GM18867 (cell line): ENCODE measurements around the gene ITIH4.

Source experiments
- ATAC-seq: cut with Tn5 transposase; IDR thresholded peaks from one replicate; pipeline ENCODE4 v1.9.1; 2021; ENCODE audit warnings: mild to moderate bottlenecking, moderate library complexity; ENCODE audit not compliant: unreplicated experiment

The ITIH4 gene

GRCh38 chr3:52830535-52831258 is at the start of gene ITIH4:
ITIH4 (minus strand) TSS chr3:52830672; CDS start chr3:52830642, 30 bp downstream.
- no peak for ATAC-seq

DNA sequence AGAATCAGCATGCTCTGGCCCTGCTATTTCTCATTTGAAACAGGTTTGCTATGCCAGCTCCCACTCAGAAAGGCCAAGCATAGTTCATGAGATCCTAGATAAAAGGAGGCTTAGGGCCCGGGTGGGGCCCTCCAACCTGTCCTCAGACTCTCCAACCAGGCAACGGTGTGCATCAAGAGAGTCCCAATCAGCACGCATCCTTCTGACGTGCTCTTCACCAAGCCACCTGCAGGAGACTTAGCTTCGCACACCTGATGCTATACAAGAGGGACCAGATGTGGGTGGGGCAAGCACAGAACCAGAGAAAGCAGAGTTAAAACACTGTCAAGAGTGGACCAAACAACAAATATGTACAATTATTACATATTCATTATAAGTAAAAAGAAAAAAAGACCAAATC is 49.6 kb upstream of the ITIH4 start:
- no peak for ATAC-seq

DNA sequence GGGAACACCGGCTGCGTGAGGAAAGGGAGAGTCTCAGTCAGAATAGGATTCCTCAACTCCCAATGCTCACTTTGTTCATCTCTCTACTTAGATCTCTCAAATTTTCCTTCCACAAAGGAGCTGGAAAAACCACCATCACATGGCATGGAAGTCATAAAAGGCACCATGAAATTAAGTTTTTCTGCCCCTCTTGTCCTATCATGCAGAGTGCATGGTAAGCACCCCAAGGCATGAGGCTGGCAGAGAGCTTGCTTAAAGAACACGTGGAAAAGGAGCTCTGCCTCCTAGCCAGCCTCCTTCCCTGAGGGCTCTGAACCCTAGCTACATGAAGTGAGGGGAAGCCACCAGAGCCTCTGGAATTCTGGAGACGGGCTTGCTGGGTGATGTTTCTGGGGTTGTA is 49.1 kb upstream of the ITIH4 start:
- no peak for ATAC-seq

DNA sequence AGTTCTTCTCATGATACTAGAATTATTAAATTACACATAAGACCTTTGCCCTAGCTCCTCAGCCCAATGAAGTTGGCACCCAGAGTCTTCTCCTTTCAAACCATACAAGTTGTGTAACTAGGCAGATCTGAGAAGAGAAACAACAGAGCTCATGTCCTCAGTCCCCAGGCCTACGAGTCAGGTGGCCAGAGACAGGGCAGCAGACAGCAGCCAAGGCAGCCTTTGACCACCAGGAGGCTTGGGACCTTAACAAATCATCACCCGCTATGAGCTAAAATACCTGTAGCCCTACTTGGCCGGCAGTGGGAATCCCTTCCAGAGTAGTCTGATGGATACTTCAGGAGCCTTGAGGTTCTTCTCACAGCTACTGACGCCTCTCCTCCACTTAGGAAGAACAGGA is 48.6 kb upstream of the ITIH4 start:
- ATAC-seq = no peak

- ATAC-seq = no peak
Measured at GRCh38 chr3:52877085-52877484, 46.6 kb upstream of the ITIH4 start.

DNA sequence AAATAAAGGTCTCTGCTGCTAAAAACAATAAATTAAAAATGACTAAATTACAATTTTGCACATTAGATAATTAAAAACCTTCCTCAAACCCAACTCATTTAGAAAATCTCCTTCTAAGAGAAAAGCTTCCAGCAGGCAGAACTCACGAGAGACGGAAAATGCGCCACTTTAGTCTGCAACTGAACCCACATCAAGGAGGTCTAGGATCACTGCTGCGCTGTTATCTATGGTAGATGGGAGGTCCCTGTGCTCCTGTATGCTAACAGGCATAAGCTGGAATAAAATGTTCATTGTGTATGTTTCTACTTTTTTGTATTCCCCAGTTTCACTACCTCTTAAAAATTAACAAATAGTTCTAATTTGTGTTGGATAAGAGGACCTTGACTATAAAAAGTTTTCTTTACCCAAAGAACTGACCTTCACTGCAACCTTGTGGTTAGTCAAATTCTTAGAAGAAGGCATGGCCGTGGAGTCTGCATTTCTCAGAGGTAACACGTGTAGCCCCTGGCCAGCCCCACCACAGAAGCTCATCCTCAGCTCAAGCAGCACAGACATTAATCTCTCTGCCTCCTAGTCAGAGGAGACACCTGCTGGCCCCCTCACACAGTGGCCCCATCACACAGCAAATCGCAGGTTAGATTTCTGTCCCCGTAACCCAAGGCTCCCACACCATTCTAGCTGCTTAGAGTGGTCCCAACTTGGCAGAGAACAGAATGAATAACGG is 44.6 kb upstream of the ITIH4 start:
- no peak for ATAC-seq

- ATAC-seq = no peak
Measured at GRCh38 chr3:52874160-52874701, 43.8 kb upstream of the ITIH4 start.

DNA sequence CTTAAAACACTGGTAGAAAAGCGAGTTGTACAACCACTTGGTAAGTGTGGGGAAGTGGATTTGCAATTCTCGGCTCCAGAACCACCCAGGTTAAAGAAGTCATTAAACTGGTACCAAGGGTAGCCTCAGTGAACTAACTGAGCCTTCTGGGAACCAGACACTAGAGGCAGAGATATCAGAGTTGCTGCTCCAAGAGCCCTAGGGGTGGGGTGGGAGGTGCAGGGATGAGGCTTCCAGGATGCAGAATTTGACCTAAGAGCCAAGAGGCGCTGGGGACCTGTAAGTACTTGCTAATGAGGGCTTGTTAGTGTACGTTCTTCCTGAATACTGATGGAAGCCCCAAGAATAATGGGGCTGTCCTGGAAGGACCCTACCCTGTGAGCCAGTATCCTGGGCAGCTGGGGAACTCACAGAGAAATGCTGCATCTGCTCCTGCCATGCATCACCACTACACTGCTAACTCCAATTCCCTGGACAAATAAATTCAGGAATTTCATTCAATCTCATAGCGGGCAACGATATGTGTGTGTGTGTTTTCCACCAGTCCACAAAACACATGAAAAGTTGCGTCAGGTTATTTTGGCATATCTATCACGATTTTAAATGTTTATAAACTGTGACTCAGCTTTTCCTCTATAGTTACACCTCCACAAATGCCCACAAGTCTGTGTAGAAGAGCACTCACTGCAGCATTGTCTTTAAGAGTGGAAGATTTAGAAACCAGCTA is 43.1 kb upstream of the ITIH4 start:
- no peak for ATAC-seq

DNA sequence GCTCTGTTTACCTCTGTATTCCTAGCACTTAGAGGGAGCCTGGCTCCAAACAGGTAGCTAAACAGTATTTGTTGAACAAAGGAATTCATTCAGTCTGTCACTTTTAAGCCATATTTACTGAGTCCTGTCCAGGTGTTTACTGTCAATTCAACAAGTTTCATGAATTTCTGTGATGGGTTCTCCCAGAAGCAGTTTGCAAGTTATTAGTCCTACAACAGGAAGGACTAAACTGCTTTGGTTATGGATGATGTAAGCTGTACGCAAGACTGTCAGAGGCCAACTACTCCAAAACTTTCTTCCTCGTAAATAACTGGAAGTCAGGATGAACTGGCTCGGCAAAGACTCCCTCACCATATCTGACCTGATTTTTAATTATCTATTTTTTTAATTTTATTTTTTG is 41.8 kb upstream of the ITIH4 start:
- ATAC-seq = no peak

DNA sequence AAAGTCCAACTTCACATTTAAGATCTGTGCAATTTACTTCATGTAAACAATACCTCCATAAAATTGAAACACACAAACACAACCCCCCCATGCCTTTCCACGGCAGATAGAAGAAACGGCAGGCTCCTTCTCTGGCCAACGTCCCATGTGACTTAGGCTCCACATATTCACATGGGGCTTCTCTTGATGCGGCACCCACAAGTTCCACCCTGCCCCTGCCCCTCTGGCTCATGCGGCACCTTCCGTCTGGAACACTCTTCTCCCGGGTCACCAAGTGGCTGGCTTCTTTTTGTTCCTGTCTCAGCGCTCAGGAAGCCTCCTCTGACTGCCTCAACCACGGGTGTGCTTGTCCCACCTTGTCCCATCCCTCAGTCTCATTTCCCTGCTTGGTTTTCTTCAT is 41.3 kb upstream of the ITIH4 start:
- no peak for ATAC-seq

DNA sequence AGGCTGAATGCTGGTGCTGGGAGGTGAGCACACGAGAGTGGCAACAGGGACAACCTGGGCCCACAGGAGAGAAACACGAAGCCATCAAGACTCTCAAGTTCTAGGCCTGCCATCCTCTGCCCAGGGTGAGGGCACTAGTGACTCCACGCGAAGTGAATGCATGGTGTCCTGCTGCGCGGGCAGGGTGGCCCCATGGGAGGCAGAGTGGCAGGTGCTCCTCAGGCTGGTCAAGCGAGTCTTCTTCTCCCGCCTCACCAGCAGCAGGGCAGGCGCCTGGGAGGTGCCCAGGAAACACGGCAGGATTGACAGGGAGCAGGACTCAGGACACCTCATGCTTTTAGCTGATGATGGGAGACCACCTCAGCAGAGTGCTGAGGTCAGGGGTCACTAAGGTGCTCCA is 40.0 kb upstream of the ITIH4 start:
- ATAC-seq = no peak

GRCh38 chr3:52866427-52866826 is 36.0 kb upstream of the ITIH4 start:
- ATAC-seq = no peak

- no peak for ATAC-seq
Measured at GRCh38 chr3:52865994-52866393, 35.5 kb upstream of the ITIH4 start.

GRCh38 chr3:52860424-52860768 is 29.9 kb upstream of the ITIH4 start:
- ATAC-seq = no peak

GRCh38 chr3:52859686-52860423 is 29.4 kb upstream of the ITIH4 start:
- no peak for ATAC-seq

DNA sequence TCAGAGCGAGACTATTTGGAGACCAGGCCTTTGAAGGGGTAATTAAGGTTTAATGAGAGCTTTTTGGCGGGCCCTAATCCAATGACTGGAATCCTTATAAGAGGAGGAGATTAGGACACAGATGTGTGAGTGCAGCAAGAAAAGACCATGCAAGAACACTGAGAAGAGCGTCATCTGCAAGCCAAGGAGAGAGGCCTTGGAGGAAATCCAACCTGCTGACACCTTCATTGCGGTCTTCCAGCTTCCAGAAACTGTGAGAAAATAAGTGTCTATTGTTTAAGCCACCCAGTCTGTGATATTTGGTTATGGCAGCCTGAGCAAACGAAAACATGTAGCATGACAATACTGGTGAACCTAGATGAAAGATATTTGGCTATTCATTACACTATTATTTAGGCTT is 27.4 kb upstream of the ITIH4 start:
- ATAC-seq = no peak

DNA sequence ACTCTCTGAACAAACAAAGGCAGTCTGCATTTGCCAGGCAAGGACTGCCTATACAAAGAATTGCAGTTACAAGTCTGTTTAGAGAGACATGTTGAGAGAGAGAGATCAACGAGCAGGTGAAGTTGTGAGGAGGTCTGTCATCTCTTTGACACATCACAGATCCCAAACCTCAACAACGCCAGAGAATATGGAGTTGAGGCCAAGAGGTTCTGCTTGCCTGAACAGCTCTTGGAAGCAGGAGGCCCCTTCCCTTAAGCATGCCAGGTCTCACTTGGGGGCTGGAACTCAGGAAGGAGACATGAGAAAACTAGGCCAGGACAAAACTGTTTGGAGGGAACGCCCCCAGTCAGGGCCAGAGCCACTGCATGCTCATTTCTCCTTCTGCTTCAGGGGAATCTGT is 26.7 kb upstream of the ITIH4 start:
- no peak for ATAC-seq

DNA sequence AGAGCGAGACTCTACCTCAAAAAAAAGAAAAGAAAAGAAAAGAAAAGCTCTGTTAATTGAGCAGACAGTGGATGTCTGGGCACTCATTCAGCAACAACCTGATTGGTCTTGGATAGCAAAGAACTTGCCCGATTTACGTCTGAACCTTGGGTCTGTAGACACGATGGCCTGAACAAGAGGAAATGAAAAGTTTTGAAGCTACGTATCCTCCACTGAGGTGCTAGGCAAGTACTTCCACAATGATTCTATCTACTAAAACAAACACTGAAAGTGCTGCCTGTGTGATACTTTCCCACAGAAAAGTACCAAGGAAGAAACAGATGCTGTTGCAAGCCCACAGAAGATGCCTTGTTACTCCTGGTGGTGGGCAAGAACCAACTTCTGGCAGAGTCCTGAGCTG is 26.2 kb upstream of the ITIH4 start:
- ATAC-seq = no peak

- ATAC-seq = no peak
Measured at GRCh38 chr3:52854013-52854412, 23.5 kb upstream of the ITIH4 start.

DNA sequence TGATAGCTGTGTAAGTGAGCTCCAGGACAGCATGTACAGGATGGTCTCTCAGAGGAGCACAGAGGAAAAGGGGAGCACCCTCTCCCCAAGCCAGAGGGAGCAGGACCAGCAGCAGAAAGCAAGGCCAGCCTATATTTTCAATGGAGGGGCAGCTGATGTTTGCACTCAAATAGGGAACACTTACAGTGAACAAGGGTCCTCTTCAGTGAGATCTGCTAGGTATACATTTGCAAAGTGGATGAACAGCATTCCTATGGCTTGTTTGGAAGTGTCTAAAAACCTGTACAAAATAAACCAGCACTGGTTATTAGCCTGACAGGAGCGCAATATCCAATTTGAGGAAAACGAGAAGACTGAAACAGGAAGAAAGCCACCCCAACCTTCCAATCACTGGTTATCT is 21.9 kb upstream of the ITIH4 start:
- ATAC-seq = no peak

- ATAC-seq = no peak
Measured at GRCh38 chr3:52851348-52851747, 20.9 kb upstream of the ITIH4 start.
